Spleen (tissue), 7 donors: ENCODE data around the gene HAUS7.

Experiments
- POLR2A ChIP-seq, 3 donors: fragments of 450-650 bp; IDR thresholded peaks; one replicate each; pipeline ENCODE4 v1.5.1; 2017; ENCODE audit warnings: antibody characterized with exemption in 3 of 3, mild to moderate bottlenecking in 1 of 3
- POLR2AphosphoS5 ChIP-seq, 3 donors: sonication (generic); formaldehyde crosslinking; IDR thresholded peaks; one replicate each; pipeline ENCODE4 v1.5.1; 2017; ENCODE audit warnings: antibody characterized with exemption in 3 of 3
- TF ChIP-seq, protein P1 (sequence below), 11 experiments: fragments of 200-600 bp in 7 of 11; fragments of 450-650 bp in 4 of 11; sonication (generic) in 4 of 11; IDR thresholded peaks in 8 of 11; conservative IDR thresholded peaks in 3 of 11; 1 replicate in 7 of 11; 2 replicates in 4 of 11; pipeline versions ENCODE4 v1.4.0 to v1.8.0; 2016 to 2021; ENCODE audit warnings: antibody characterized with exemption in 11 of 11, inconsistent platforms in 4 of 11, mild to moderate bottlenecking in 1 of 11
- donor health status: DM: no; HTN: no; CAD: no; lungs with moderate emphysema.
- donor health status: DM: no; HTN: no; CAD: no.
- donor health status: DM: no; HTN: no; CAD: no.

DNA sequence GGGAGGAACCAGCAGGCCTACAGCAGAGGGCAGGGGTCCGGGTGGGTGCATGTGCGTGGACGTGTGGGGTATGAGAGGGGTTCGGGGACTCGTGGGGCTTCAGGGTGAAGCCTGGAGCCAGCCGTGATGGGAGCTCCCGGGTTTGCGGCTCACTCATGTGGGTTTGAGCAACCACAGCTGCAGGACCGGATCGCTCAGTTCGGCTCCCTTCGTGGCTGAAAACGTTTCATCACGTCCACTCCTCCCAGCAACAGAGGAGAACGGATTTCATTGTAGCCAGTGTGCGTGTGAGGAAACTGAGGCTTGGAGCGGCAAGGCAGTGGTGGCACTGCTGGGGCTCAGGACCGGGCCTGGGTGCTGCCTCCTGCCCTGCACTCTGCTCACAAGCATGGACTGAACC is 35.0 kb upstream of the HAUS7 start:
- TF ChIP-seq, protein P1, sequence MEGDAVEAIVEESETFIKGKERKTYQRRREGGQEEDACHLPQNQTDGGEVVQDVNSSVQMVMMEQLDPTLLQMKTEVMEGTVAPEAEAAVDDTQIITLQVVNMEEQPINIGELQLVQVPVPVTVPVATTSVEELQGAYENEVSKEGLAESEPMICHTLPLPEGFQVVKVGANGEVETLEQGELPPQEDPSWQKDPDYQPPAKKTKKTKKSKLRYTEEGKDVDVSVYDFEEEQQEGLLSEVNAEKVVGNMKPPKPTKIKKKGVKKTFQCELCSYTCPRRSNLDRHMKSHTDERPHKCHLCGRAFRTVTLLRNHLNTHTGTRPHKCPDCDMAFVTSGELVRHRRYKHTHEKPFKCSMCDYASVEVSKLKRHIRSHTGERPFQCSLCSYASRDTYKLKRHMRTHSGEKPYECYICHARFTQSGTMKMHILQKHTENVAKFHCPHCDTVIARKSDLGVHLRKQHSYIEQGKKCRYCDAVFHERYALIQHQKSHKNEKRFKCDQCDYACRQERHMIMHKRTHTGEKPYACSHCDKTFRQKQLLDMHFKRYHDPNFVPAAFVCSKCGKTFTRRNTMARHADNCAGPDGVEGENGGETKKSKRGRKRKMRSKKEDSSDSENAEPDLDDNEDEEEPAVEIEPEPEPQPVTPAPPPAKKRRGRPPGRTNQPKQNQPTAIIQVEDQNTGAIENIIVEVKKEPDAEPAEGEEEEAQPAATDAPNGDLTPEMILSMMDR (IDR thresholded peaks at IDR 0.05 in 8 of 11, conservative IDR thresholded peaks at IDR 0.05 in 3 of 11), result no peak
- TF ChIP-seq POLR2A (IDR thresholded peaks at IDR 0.05) (no peak), POLR2AphosphoS5 (IDR thresholded peaks at IDR 0.05) (no peak)
